GM19099 (cell line): ENCODE results near the gene DSCAML1.

ENCODE experiments used
- POLR2A ChIP-seq: IDR thresholded peaks from 3 replicates; pipeline ENCODE4 v1.6.1; 2011; ENCODE audit warnings: low read depth; ENCODE audit not compliant: insufficient read length; ENCODE audit errors: extremely low read depth

The DSCAML1 gene

DNA sequence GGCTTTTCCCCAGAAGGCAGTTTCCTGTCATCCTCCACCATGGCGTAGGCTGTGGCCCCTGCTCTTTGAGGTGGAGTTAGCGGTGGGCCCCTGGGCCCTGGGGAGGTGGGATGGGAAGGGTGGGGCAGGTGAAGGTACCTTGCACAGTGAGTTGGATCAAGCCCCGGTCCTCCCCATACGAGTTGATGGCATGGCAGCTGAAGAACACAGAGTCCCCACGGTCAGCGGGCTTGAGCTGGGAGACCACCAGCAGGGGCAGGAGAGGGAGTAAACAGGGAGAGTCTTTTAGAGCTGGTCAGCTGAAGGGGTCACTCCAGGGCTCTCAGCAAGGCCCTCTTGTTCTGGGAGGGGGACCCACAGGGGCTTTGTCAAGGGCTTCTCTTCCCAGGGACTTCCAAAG, 316.0 kb downstream of the DSCAML1 start:
- no peak for TF ChIP-seq POLR2A

DNA sequence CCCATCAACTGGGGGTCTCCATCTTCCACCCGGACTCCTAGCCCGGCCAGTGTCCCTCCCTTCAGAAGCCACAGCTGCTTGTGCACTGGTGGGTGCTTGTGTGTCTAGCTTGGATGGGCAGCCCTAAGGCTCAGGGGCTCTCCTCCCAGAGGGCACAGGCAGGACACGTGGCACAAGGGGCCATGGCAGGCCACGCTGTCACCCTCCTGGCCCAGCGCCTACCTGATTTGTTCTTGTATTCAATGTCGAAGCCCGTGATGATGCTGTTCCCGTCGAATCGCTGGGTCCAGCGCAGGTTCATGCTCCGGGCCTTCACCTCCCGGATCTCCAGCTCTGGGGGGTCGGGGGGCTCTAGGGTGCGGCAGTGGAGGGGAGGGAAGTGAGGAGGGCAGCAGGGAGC, 316.8 kb downstream of the DSCAML1 start:
- no peak for TF ChIP-seq POLR2A

DNA sequence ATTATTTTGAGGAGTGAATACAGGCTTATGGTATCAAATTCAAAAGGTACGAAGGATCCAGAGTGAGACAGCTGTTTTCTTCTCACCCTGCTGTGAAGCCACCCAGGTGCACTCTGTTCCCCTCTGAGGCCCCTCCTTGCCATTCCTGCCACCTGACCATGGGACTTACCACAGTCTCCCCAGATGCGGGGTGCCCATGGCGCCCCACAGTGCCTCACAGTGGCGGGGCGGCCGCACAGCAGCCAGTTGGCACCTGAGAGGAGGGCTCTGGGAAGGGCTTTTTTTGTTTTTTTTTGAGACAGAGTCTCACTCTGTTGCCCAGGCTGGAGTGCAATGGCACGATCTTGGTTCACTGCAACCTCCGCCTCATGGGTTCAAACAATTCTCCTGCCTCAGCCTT, 317.6 kb downstream of the DSCAML1 start:
- TF ChIP-seq POLR2A = no peak

DNA sequence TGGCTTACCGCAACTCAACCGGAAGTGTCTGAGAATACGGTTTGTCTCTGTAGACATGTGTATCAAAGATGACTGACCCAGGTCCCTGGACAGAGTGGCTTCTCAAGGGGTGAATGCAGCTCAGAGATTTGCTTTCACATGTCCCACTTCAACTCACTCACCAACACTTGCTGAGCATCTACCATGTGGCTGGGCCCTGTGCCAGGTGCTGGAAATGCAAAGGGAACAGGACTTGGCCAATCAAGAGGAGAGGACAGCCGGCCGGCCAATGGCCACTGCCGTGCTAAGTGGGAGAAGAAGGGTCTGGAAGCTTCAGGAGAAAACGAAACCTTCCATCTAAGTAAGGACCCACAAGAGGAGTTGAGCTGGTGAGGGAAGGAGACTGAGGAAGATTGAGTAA, 318.1 kb downstream of the DSCAML1 start:
- TF ChIP-seq POLR2A = no peak

DNA sequence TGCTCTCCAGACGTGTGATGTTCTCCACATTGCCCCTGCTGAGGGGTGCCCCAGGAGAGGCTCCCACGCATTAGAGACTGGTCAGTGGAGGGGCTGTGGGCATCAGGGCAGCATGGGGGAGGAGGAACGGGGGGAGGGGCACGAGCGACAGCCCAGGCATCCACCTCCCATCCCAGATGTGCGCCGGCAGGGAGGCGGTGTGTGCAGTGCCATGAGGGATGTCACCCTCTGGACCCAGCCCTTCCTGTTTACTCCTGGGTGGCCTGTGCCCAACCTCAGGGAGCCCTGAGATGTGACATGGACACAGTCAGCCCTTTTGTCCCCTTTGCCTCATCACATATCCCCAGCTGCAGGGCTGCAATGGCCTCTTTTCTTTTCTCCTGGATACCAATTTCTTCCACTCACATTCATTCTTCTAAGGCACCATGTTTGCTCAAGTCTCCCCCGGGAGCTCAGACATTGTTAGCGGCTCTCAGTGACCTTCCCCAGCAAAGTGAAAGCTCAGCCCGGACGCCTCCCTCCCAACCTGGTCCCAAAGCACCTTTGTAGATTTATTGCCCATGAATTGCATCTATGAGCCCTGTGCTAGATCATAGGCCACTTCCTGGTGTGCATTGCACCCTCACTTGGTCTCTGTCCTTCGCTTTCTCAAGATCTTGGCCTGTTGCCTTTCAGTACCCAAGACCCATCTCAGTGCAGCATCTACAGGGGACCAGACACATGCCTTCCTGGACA, 318.7 kb downstream of the DSCAML1 start:
- TF ChIP-seq POLR2A = no peak

DNA sequence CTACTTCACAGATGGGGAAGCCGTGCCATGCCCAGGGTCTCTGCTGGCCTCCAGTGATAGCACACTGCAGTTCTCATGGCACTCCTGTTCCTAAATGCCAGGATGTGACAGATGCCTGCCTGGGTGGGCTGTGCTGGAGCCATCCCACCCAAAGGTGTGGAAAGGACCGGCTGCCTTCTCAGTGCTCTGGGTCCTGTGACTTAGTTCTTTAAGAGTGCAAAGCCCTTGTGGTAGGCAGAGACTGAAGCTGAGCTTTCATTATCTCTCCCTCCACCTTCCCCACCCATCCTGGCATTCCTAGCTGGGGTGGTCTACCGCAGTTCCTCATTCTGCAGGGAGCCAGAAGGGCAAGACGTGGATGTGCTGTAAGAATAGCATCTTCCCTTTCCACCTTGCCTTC, 319.3 kb downstream of the DSCAML1 start:
- no peak for TF ChIP-seq POLR2A

DNA sequence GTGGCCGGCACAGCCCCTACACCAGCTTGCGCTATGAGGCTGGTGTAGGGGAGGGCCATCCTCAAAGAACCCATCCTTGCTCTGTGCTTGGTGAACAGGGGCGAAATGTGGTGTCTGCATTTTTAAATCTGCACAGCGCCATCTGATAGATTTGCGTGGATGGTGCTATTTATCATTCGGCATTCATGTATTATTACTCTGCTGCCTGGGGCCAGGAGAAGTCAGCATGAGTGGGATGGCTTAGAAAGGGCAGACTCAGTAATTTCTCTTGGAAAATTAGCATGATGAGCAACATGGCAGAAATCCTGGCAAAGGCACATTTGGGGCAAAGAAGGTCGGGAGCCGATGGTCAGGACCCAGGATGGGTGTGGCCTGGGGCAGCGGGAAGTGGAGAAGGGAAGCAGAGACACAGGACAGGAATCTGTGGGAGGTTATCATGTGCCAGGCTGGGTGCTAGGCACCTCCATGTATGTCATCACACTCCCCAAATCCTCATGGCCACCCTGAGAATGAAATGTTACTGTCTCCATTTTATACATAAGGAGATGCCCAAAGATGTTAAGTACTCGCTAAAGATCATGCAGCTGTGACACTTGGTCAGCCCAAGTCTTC, 320.4 kb downstream of the DSCAML1 start:
- TF ChIP-seq POLR2A = no peak

DNA sequence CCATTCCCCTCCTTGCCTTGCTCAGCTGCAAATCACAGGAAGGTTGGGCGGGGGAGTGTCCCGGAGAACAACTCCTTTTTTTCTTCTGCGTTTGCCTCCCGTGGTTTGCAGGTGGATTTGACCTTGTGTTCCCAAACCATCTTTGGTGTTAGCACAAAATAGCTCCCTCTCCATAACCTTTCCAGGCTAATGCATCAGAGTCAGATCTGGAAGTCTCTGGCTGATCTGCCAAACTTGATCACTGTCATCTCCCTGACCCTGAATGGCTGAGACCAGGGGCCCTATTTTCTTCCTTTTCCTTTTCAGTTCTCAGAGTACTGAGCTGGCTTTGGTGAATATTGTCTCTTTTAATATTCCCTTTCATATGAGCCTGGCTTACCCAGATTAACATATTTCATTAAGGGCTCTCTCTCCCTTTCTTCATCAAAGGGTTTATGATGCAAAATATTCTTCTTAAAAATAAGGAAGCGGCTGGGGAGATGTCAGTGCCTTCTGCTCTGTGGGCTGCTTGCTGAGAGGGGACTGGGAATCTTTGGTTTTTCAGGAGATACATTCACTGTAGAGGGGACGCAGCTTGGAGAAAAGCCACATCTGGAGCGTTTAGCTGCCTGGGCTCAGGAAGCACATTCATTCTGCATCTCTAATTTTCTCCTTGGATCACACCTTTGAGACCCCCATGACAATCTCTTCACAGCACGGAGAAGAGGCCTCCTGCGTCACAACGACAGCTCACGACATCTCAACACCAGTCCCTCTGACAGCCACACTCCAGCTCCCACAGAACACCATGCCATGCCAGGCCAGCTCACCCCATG, 321.1 kb downstream of the DSCAML1 start:
- no peak for TF ChIP-seq POLR2A

DNA sequence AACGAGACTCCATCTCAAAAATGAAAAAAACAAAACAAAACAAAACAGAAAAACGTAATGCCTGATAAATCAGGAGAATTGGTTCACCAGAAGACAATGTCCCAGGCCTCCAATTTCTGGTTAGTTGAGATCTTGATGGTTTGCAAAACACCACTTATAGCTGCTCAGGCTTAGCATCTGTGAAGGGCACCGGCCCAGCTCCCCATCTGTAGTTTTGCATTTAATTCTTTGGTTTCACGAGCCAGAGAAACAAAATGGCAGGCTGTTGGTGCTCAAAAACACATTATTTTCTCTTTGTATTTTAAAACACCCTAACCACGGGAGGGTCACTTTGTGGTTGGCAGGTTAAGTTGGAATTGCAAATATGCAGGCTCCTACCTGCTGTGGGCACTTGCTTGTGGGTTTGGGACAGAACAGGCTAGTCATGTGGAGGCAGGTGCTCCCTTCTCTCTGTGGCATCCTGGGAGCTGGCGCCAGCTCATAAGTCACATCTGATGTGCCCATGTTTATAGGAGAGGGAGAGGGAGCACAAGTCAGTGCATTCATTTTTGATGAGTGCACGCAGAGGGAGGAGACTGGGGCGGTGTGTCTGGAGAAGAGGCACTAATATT, 323.4 kb downstream of the DSCAML1 start:
- TF ChIP-seq POLR2A = no peak

DNA sequence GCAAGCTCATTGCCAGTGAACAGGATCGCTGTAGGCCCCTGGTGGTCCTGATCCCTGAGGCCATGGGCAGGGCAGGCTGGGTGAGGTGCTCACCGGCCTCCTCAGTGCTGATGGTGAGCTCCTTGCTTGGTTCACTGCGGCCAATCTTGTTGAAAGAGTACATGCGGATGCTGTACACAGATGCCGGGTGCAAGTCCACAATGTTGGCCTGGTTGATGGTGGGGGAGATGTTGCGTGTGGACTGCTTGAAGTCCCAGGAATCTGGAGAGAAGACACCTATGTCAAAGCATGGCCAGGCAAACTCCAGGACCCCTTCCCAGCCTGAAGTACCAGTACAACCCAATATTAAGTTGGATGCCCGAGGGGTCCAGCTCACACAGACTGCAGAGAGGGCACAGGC, 325.2 kb downstream of the DSCAML1 start:
- no peak for TF ChIP-seq POLR2A

DNA sequence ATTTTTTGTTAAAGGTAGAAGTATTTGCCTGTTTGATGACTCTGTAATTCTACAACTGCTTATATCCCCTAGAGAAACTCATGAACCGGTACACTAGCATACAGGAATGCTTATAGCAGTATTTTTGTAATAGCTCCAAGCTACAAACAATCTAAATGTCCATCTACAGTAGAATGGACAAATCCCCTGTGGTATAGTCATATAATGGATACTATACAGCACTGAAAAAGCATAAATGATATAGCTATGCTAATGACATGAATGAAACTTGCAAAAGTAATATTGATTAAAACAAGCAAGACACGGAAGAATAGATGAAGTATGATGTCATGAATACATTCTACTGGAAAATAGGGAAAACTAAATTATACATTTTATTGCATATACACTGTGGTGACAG, 326.4 kb downstream of the DSCAML1 start:
- no peak for TF ChIP-seq POLR2A

DNA sequence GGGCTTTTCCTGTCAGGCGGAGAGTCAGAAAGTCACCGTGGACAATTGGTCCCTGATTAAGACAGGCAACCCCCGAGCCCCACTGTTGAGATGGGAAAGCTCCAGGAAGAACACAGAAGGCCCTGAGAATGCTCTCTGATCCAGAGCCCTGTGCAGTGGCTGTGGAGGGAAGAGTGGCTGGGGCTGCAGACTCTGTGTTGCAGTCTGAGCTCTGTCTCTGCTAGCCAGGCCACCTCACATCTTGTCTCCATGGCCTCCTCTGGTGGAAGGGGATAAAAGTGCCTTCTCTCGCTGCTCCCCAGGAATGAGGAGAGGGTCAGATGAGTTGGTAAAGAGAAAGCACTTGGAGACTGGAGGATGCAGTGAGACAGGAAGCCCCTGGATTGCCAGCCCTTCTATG, 328.1 kb downstream of the DSCAML1 start:
- no peak for TF ChIP-seq POLR2A

DNA sequence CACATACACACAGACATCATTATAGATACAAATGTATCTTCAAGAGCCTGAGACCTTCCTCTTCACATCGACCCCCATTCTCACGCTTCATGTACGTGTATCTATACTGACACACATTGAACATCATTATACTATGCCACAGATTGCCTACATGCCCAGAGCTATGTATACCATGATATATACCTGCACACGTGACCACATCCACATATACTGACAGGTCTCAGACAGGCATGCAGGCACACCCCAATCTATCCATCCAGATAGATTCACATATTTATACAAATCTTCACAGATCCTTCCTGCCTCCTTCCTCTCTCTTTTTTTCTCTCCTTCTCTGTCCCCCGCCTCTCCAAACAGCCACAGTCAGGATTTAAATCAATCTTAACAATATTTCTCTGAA, 329.2 kb downstream of the DSCAML1 start:
- TF ChIP-seq POLR2A = no peak

DNA sequence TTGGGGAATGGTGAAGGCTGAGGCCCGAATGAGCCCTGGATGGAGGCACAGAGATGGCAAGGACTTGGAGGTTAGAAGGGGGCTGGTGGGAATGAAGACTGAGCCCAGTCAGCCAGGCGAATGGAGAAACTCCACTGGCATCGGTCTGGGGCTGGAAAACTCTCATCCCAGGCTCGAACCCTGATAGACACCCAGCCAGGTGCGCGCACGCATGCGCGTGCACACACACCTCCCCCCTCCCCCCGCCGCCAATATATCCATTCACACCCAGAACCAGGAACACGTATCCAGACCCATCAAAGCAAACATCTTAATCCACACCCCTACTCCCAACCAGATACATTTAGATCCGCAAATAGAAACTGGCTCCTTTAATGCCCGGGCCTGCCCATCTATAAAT, 330.1 kb downstream of the DSCAML1 start:
- no peak for TF ChIP-seq POLR2A

DNA sequence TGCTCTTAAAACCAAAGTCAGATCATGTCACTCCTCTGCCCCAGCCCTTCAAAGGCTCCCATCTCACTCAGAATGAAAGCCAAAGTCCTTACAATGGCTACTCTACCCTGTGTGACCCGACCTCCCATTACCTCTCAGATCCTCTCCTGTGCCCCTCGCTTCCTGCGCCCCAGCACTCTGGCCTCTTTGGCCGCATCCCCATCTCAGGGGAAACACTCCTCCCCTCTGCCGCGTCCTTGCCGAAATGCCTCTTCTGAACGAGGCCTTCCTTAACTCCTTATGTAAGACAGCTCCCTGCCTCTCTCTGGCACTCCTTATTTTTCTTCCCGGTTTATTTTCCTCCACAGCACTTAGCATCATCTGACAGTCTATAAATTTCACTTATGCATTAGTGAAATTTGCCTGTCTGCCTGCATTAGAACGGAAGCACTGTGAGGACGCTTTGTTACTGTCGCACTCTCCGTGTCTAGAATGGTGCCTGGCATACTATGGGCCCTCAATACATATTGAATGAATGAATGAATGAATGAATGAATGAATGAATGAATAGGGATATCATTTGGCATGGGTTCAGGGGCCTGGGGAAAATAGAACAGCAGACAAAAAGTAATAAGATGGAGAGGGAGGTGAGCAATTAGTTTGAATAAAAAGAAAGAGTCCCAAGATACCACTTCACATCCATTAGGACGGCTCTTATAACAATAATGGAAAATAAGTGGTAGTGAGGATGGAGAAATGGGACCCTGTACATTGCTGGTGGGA, 331.6 kb downstream of the DSCAML1 start:
- no peak for TF ChIP-seq POLR2A
